Measurements from ENCODE around the gene CPEB3. TPM values are rescaled to one million over a fixed set of nuclear protein-coding genes. Genes with fewer than 3 reads are reported as not detected.

The CPEB3 gene
- total RNA-seq, 2 experiments from 2014 or later = 3.8 to 4.3 TPM

- peak overlapping the region; percentile 89 for H3K27ac Mint-ChIP-seq
- ATAC-seq (no peak), DNase-seq (peak; percentile 80)
- H3K4me3 Mint-ChIP-seq = peak overlapping the region; percentile 88
- no peaks in the 10 kb centered on the region for H3K9me3 Mint-ChIP-seq (ENCODE audit: low read depth)
- peaks cover 12% of the 10 kb centered on the region for H3K36me3 Mint-ChIP-seq
- peaks cover 27% of the 10 kb centered on the region for H3K4me1 Mint-ChIP-seq
- no peaks in the 10 kb centered on the region for H3K27me3 Mint-ChIP-seq
- CTCF ChIA-PET = interaction anchor here (0.5 to 3.5 kb wide), 16 partner anchors 7 to 383 kb away, joined by 3 to 26 read pairs (median 4); no protein-coding TSS in a partner anchor
These were observed 1.3 kb upstream of the CPEB3 start for GRCh38 chr10:92291921-92292845.

DNA sequence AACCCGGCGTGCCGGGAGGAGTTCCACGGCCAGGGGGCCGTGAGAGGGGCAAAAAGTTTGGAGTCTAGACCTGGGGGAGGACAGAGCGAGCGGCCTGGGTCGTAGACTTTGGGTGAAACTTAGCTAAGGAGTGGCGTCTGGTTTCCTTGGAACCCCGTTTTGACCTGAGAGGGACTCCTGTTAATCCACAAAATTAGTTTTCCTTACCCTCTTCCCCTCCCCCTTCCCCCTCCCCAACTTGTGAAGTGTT is 663 bp upstream of the CPEB3 start:
- DNase-seq = no peak
- Mint-ChIP-seq H3K9me3 (ENCODE audit: low read depth) (no peaks in the 10 kb centered on the region), H3K4me3 (peak overlapping the region; percentile 88), H3K36me3 (peaks cover 11% of the 10 kb centered on the region), H3K27ac (peak overlapping the region; percentile 89), H3K27me3 (no peaks in the 10 kb centered on the region), H3K4me1 (peaks cover 27% of the 10 kb centered on the region)
- CTCF ChIA-PET = interaction anchor here (1.0 to 3.5 kb wide), 10 partner anchors 8 to 241 kb away, joined by 3 to 26 read pairs (median 4); no protein-coding TSS in a partner anchor
- ATAC-seq = no peak

DNA sequence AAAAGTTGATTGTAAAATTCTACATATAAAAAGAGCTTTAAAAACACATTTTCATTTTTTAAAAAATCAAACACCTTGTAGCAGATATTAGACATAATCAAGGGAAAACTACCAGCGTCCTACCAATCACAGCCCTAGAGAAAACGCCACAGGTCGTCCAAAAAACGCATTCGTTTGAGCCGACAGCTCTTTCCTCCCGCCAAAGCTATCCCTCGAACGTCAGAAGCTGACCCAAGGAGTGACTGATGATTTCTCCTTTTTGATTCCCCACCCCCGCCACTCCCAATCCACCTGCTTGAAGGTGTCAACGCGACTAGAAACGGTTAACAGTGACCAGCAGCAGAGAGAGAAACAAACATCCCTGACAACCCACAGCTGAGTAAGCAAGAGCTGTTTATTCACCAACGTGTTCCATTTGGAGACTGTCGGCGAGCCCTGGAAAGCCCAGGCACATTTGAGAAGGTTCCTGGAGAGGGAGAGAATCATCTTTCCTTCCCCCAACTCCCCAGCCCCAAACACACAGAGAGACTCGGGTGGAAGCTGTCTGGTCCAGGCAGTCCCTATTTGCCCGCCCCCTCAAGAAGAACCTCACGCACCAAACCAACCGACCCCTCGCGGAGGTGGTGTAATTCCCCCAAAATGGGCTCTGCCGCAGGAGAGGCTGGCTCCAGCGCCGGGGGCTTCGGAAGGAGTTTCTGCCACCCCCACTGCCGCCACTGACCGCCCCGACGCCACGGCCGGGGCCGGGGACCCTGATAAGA is 622 bp downstream of the CPEB3 start:
- Mint-ChIP-seq H3K4me3 (peak overlapping the region; percentile 88), H3K9me3 (ENCODE audit: low read depth) (no peaks in the 10 kb centered on the region), H3K27ac (peak overlapping the region; percentile 89), H3K4me1 (peaks cover 31% of the 10 kb centered on the region), H3K36me3 (peaks cover 15% of the 10 kb centered on the region), H3K27me3 (no peaks in the 10 kb centered on the region)
- peak; percentile 27 for ATAC-seq
- CTCF ChIA-PET = interaction anchor here (1.2 to 3.5 kb wide), 7 partner anchors 9 to 202 kb away, joined by 3 to 26 read pairs (median 4); no protein-coding TSS in a partner anchor
- peak; percentile 65 for DNase-seq

- peak overlapping the region; percentile 81 for H3K27ac Mint-ChIP-seq
These were observed 6.7 kb downstream of the CPEB3 start for GRCh38 chr10:92284112-92284704.

DNA sequence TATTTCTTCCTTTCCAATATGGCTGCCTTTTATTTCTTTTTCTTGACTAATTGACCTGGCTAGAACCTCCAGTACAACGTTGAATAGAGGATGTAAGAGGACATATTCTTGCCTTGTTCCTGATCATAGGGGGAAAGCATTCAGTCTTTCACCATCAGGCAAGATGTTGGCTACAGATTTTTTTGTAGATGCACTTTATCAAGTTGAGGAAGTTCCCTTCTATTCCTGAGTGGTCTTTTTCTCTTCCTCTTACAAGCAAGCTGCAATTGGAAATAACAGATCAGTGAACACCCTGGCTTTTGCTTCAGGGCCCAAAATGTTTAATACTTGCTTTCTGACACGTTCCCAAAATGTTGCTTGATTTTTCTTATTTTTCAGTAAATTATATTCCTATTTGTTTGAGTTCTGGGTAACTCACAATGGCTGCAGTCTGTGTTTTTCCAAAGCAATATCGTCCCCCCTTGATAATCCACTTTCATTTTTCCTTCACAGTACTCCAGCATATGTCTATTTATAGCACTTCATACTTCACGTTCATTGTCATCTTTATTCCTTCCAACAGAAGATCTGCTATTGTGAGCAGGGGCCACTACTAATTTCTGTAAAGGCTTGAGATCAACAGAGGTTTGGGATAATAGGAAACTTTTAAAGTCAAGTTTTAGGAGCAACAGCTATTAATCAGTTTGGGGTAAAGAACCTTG is 11.7 kb downstream of the CPEB3 start:
- Mint-ChIP-seq H3K9me3 (ENCODE audit: low read depth) (no peaks in the 10 kb centered on the region), H3K4me1 (peaks cover 5% of the 10 kb centered on the region), H3K4me3 (no peak overlapping the region), H3K27me3 (no peaks in the 10 kb centered on the region), H3K27ac (no peak overlapping the region), H3K36me3 (peaks cover 10% of the 10 kb centered on the region)
- CTCF ChIA-PET = interaction anchor here (2.3 kb wide), 1 partner anchor 16 kb away, joined by 6 read pairs; no protein-coding TSS in a partner anchor
- DNase-seq (no peak), ATAC-seq (no peak)

More at GRCh38 chr10:92284112-92284704, 6.7 kb downstream of the CPEB3 start:
- no peak for DNase-seq
- no peaks in the 10 kb centered on the region for H3K27me3 Mint-ChIP-seq
- H3K9me3 Mint-ChIP-seq (ENCODE audit: low read depth) = no peaks in the 10 kb centered on the region
- H3K4me1 Mint-ChIP-seq = peaks cover 20% of the 10 kb centered on the region
- H3K36me3 Mint-ChIP-seq = peaks cover 10% of the 10 kb centered on the region
- H3K4me3 Mint-ChIP-seq = peak overlapping the region; percentile 59
- CTCF ChIA-PET = interaction anchor here (0.9 kb wide), 1 partner anchor 17 kb away, joined by 4 read pairs; no protein-coding TSS in a partner anchor
- peak; percentile 76 for ATAC-seq

DNA sequence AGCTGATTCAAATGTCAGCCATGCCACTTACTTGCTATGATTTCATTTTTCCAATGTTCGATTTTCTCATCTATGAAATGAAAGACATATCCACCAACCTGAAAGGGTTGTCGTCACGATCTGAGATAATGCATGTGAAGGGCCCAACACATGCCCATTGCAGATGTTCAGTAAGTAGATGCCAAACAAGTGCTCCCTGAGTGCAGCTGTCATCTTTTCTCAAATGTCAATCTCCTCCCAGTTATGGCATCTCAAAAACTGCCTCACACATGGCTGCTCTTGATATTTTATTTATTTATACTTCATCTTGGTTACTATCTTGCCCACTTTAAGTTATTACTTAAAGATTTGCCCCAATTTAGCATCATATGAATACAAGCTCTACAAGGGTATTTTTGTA is 16.8 kb downstream of the CPEB3 start:
- H3K36me3 Mint-ChIP-seq = peaks cover 17% of the 10 kb centered on the region

DNA sequence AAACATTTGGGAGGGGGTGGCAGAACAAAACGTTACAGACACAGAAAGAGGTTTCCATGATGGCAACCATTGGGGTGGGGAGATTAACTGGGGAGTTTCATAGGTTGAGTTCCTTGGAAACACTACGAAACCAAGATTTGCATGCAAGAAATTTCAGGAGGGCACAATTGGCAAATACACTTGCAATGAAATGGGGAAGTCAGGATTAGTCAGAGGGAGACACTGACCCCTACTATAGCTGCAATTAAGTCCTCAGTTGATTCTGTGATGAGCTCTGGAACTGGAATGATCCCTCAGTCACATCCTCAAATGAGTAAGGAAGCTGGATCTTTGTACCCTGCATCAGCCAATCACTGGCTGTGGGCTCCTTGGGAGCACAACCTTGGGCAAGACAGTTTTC is 22.1 kb downstream of the CPEB3 start:
- CTCF ChIA-PET = no interaction called here
- DNase-seq (no peak), ATAC-seq (no peak)
- H3K36me3 Mint-ChIP-seq = peaks cover 14% of the 10 kb centered on the region
- no peak overlapping the region for H3K4me3 Mint-ChIP-seq
- peaks cover 18% of the 10 kb centered on the region for H3K4me1 Mint-ChIP-seq
- H3K9me3 Mint-ChIP-seq (ENCODE audit: low read depth) = no peaks in the 10 kb centered on the region
- no peaks in the 10 kb centered on the region for H3K27me3 Mint-ChIP-seq
- H3K27ac Mint-ChIP-seq = no peak overlapping the region

More for the DNA sequence above, 16.8 kb downstream of the CPEB3 start:
- H3K4me3 Mint-ChIP-seq = no peak overlapping the region
- no peaks in the 10 kb centered on the region for H3K4me1 Mint-ChIP-seq
- CTCF ChIA-PET = no interaction called here
- ATAC-seq (no peak), DNase-seq (no peak)
- no peak overlapping the region for H3K27ac Mint-ChIP-seq
- no peaks in the 10 kb centered on the region for H3K27me3 Mint-ChIP-seq
- H3K9me3 Mint-ChIP-seq (ENCODE audit: low read depth) = no peaks in the 10 kb centered on the region

DNA sequence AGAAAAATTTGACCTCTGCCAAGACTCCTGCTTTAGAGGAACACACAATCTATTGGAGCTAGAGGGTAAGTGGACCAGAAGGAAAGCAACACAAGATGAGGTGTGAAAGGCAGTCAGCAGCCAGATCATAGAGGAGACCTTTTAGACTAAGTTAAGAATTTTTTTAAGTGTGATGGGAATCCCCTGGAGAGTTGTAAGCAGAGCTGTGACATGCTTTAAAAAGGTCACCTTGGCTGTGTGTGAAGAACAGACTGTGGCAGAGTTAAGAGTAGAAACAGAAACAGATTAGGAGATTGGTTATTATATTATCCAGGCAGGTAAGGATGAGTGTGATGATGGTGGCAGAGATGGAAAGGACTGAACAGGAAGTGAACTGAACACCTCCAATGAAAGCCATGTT is 23.5 kb downstream of the CPEB3 start:
- Mint-ChIP-seq H3K27ac (no peak overlapping the region), H3K4me3 (no peak overlapping the region), H3K9me3 (ENCODE audit: low read depth) (no peaks in the 10 kb centered on the region), H3K36me3 (peaks cover 11% of the 10 kb centered on the region), H3K4me1 (peaks cover 18% of the 10 kb centered on the region), H3K27me3 (no peaks in the 10 kb centered on the region)
- CTCF ChIA-PET = interaction anchor here (1.0 to 1.2 kb wide), 2 partner anchors 17 to 56 kb away, joined by 4 to 5 read pairs; no protein-coding TSS in a partner anchor
- ATAC-seq (no peak), DNase-seq (no peak)

DNA sequence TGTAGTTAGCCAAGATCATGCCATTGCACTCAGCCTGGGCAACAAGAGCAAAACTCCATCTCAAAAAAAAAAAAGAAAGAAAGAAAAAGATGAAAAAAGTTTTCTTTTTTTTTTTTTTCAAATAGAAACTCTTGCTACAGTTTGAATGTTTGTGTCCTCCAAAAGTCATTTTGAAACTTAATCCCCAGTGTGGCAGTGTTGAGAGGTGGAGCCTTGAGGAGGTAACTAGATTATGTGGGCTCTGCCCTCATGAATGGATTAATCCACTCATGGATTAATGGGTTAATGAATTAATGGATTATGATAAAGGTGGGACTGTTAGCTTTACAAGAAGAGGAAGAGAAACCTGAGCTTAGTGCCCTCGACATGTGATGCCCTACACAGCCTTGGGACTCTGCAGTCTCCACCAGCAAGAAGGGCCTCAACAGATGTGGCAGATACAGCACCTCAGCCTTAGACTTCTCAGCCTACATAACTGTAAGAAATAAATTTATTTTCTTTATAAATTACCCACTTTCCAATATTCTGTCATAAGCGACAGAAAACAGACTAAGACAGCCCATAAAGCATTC is 25.1 kb downstream of the CPEB3 start:
- ATAC-seq (peak; percentile 58), DNase-seq (no peak)
- no peak overlapping the region for H3K27ac Mint-ChIP-seq
- H3K9me3 Mint-ChIP-seq (ENCODE audit: low read depth) = no peaks in the 10 kb centered on the region
- H3K27me3 Mint-ChIP-seq = no peaks in the 10 kb centered on the region
- peaks cover 11% of the 10 kb centered on the region for H3K36me3 Mint-ChIP-seq
- no peak overlapping the region for H3K4me3 Mint-ChIP-seq
- peaks cover 18% of the 10 kb centered on the region for H3K4me1 Mint-ChIP-seq
- CTCF ChIA-PET = interaction anchor here (1.0 kb wide), 1 partner anchor 8 kb away, joined by 4 read pairs; no protein-coding TSS in a partner anchor

GRCh38 chr10:92264249-92264648 is 26.6 kb downstream of the CPEB3 start:
- H3K9me3 Mint-ChIP-seq (ENCODE audit: low read depth) = no peaks in the 10 kb centered on the region
- H3K27ac Mint-ChIP-seq = no peak overlapping the region
- H3K4me1 Mint-ChIP-seq = peaks cover 19% of the 10 kb centered on the region
- H3K4me3 Mint-ChIP-seq = no peak overlapping the region
- ATAC-seq = no peak
- H3K36me3 Mint-ChIP-seq = peaks cover 5% of the 10 kb centered on the region
- CTCF ChIA-PET = no interaction called here
- no peaks in the 10 kb centered on the region for H3K27me3 Mint-ChIP-seq
- no peak for DNase-seq

DNA sequence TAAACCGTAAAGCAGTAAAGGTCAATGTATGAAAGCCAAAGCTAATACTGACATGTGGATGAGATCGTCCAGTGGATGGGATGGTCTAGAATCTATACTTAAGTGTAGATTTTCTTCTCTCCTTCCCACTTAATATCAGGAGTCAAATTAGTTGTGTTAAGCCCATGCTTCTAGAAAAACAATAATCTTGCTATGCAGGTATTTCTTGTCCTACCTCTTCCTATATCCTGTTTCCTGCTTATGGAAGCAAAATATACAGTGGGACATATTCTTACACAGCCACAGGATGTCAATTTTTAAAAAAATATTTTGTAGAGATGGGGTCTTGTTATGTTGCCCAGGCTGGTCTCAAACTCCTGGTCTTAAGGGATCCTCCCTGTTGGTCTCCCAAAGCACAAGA is 27.5 kb downstream of the CPEB3 start:
- H3K27ac Mint-ChIP-seq = no peak overlapping the region
- ATAC-seq = no peak
- peaks cover 19% of the 10 kb centered on the region for H3K4me1 Mint-ChIP-seq
- no peaks in the 10 kb centered on the region for H3K9me3 Mint-ChIP-seq (ENCODE audit: low read depth)
- H3K27me3 Mint-ChIP-seq = no peaks in the 10 kb centered on the region
- H3K36me3 Mint-ChIP-seq = peaks cover 5% of the 10 kb centered on the region
- no peak overlapping the region for H3K4me3 Mint-ChIP-seq
- CTCF ChIA-PET = no interaction called here
- DNase-seq = no peak

GRCh38 chr10:92248566-92248965 is 42.3 kb downstream of the CPEB3 start:
- CTCF ChIA-PET = no interaction called here
- DNase-seq (no peak), ATAC-seq (no peak)
- Mint-ChIP-seq H3K9me3 (ENCODE audit: low read depth) (no peaks in the 10 kb centered on the region), H3K4me3 (no peak overlapping the region), H3K36me3 (no peaks in the 10 kb centered on the region), H3K27ac (no peak overlapping the region), H3K27me3 (no peaks in the 10 kb centered on the region), H3K4me1 (peaks cover 7% of the 10 kb centered on the region)
